Bronchus fibroblast of lung (primary cell): ENCODE results near the gene DCAF5. TPM values are rescaled to one million over a fixed set of nuclear protein-coding genes. Genes with fewer than 3 reads are reported as not detected.

Experiments used
- total RNA-seq: library from RNA; depleted of rRNA; stranded (reverse); fragments of >200 nt; gene quantifications from 2 replicates; pipeline ENCODE4 v1.2.3, GENCODE V29; 2015

The DCAF5 gene
- 9.2 and 9.9 TPM in 2 replicates for total RNA-seq

GRCh38 chr14:69152902-69153151 lies at the start of gene DCAF5:
Gene DCAF5, minus strand, starts transcription at chr14:69153119. Its CDS starts 141 bp downstream, at chr14:69152978.

GRCh38 chr14:69191340-69192111 lies 38.6 kb upstream of the DCAF5 start, which contains the start of gene EXD2:
Gene EXD2, plus strand, starts transcription at chr14:69191498. Its CDS starts 17,973 bp downstream, at chr14:69209471.

Other genes starting within 250 kb of the DCAF5 start
- gene ACTN1, start 173.8 kb downstream of the DCAF5 start, total RNA-seq, result 311 and 333 TPM in 2 replicates
- 17.4 and 21.5 TPM in 2 replicates for gene EXD2, start 38.4 kb upstream of the DCAF5 start, total RNA-seq
- 0.17 and 0.45 TPM in 2 replicates for gene GALNT16, start 107.0 kb upstream of the DCAF5 start, total RNA-seq
- 189 and 194 TPM in 2 replicates for gene ERH, start 245.2 kb upstream of the DCAF5 start, total RNA-seq
- 59.0 and 63.7 TPM in 2 replicates for gene SLC39A9, start 245.6 kb upstream of the DCAF5 start, total RNA-seq